PC-3 (cell line): ENCODE results near the gene TNFSF10. TPM values are rescaled to one million over a fixed set of nuclear protein-coding genes. Genes with fewer than 3 reads are reported as not detected.
A peak's percentile ranks its signal among the peaks of the same experiment; 100 is the strongest.

Experiments used
- ATAC-seq: fragments of 200-7000 bp; cut with Tn5 transposase; 2 replicates; pipeline ENCODE4 v1.9.1; 2020; ENCODE audit warnings: mild to moderate bottlenecking, moderate library complexity
- BruUV-seq: library from RNA; stranded (reverse); fragments of 400-500 nt; replicated peaks from 2 replicates; lab custom pipeline; 2021; lab: Mats Ljungman, UMichigan
- CTCF ChIA-PET: fragments of 300-600 bp; sonication (Branson Sonifier 250); formaldehyde crosslinking; loops from one replicate; lab custom pipeline; 2022; ENCODE audit warnings: antibody characterized with exemption; lab: Charles Lee
- POLR2A ChIA-PET: fragments of 300-600 bp; sonication (Branson Sonifier 250); formaldehyde crosslinking; loops from one replicate; lab custom pipeline; 2022; ENCODE audit warnings: antibody characterized with exemption; ENCODE audit not compliant: unreplicated experiment; lab: Charles Lee
- DNase-seq: peaks from one replicate; pipeline ENCODE4 v3.0.0-alpha.2; 2015
- H2AFZ ChIP-seq: fragments of 300-600 bp; sonication (generic); 2 replicates; pipeline ENCODE4 v1.6.0; 2016; ENCODE audit warnings: antibody characterized with exemption, low read length
- H3F3A ChIP-seq: fragments of 300-600 bp; sonication (generic); one replicate; pipeline ENCODE4 v1.6.0; 2017; ENCODE audit warnings: antibody characterized with exemption, low read length, control low read depth, mild to moderate bottlenecking; ENCODE audit not compliant: unreplicated experiment
- H3K27ac ChIP-seq: fragments of 300-600 bp; sonication (generic); 2 replicates; pipeline ENCODE4 v1.5.1; 2016; ENCODE audit warnings: mild to moderate bottlenecking, low read length
- H3K27me3 ChIP-seq: fragments of 300-600 bp; sonication (generic); 2 replicates; pipeline ENCODE4 v1.6.1; 2016; ENCODE audit warnings: low read length, mixed read lengths
- H3K36me3 ChIP-seq: fragments of 300-600 bp; sonication (generic); 2 replicates; pipeline ENCODE4 v1.6.1; 2016; ENCODE audit warnings: low read depth, mixed run types, low read length, mixed read lengths
- H3K4me1 ChIP-seq: fragments of 300-600 bp; sonication (generic); 2 replicates; pipeline ENCODE4 v1.5.1; 2016; ENCODE audit warnings: low read length; ENCODE audit not compliant: insufficient read depth
- H3K4me2 ChIP-seq: fragments of 300-600 bp; sonication (generic); 2 replicates; pipeline ENCODE4 v1.6.0; 2016; ENCODE audit warnings: low read length
- H3K4me3 ChIP-seq: fragments of 300-600 bp; sonication (generic); 2 replicates; pipeline ENCODE4 v1.5.1; 2016; ENCODE audit warnings: mild to moderate bottlenecking, low read length, mixed read lengths
- H3K79me2 ChIP-seq: fragments of 300-600 bp; sonication (generic); 2 replicates; pipeline ENCODE4 v1.6.1; 2017; ENCODE audit warnings: low read length, mixed read lengths
- H3K9ac ChIP-seq: fragments of 300-600 bp; sonication (generic); 2 replicates; pipeline ENCODE4 v1.6.0; 2016; ENCODE audit warnings: mild to moderate bottlenecking, low read length
- H3K9me2 ChIP-seq: fragments of 300-600 bp; sonication (generic); replicated peaks from 2 replicates; pipeline ENCODE4 v1.6.1; 2016; ENCODE audit warnings: mixed run types, low read length, mixed read lengths
- H3K9me3 ChIP-seq: fragments of 300-600 bp; sonication (generic); 2 replicates; pipeline ENCODE4 v1.6.1; 2016; ENCODE audit warnings: low read length, mixed read lengths
- H4K20me1 ChIP-seq: fragments of 300-600 bp; sonication (generic); 2 replicates; pipeline ENCODE4 v1.6.1; 2016; ENCODE audit warnings: low read length, mixed read lengths
- CTCF ChIP-seq: fragments of 300-600 bp; sonication (generic); conservative IDR thresholded peaks from 2 replicates; pipeline ENCODE4 v1.5.1; 2017; ENCODE audit warnings: antibody characterized with exemption, low read depth, mild to moderate bottlenecking, low read length
- EZH2 ChIP-seq: fragments of 300-600 bp; sonication (generic); IDR thresholded peaks from one replicate; pipeline ENCODE4 v1.6.1; 2017; ENCODE audit warnings: antibody characterized with exemption, mild to moderate bottlenecking, low read length; ENCODE audit not compliant: unreplicated experiment
- EZH2phosphoT487 ChIP-seq: fragments of 300-600 bp; sonication (generic); IDR thresholded peaks from 2 replicates; pipeline ENCODE4 v1.6.1; 2018; ENCODE audit warnings: mild to moderate bottlenecking, antibody characterized with exemption, low read length, borderline replicate concordance
- intact Hi-C: fragments of 100-400 bp; cut with micrococcal nuclease; formaldehyde crosslinking; loops from 2 replicates; pipeline ENCODE4 v1.9.0; 2023
- total RNA-seq: library from RNA; depleted of rRNA; stranded (reverse); fragments of >200 nt; gene quantifications from 2 replicates; pipeline ENCODE4 v1.2.3, GENCODE V29; 2014

TNFSF10 gene
- total RNA-seq, 1 experiment from 2014 or later: 0.58 TPM

- no TSS peak for BruUV-seq
- no peaks in the 10 kb centered on the region for H3F3A ChIP-seq
- H3K9me2 ChIP-seq: no peaks in the 10 kb centered on the region
- TF ChIP-seq EZH2 (no peak), EZH2phosphoT487 (no peak), CTCF (no peak)
- no peaks in the 10 kb centered on the region for H4K20me1 ChIP-seq
- no peaks in the 10 kb centered on the region for H3K9me3 ChIP-seq
- H3K4me1 ChIP-seq: peaks cover 8% of the 10 kb centered on the region
- ChIA-PET CTCF (no interaction called here), POLR2A (interaction anchor here (0.6 kb wide), 1 partner anchor 11 kb away, joined by 6 read pairs; no protein-coding TSS in a partner anchor)
- no peak for DNase-seq
- no peaks in the 10 kb centered on the region for H3K36me3 ChIP-seq
- intact Hi-C loops: no loop called here
- H3K79me2 ChIP-seq: no peaks in the 10 kb centered on the region
- H3K4me3 ChIP-seq: no peak overlapping the region
- no peak overlapping the region for H3K4me2 ChIP-seq
- no peak overlapping the region for H2AFZ ChIP-seq
- H3K27me3 ChIP-seq: no peaks in the 10 kb centered on the region
- no peak overlapping the region for H3K27ac ChIP-seq
- H3K9ac ChIP-seq: no peak overlapping the region
- no peak for ATAC-seq
These were observed 28.6 kb upstream of the TNFSF10 start for GRCh38 chr3:172551874-172552273.

- POLR2A ChIA-PET: no interaction called here
These were observed 27.2 kb upstream of the TNFSF10 start for GRCh38 chr3:172550347-172550943.

More at GRCh38 chr3:172550347-172550943, 27.2 kb upstream of the TNFSF10 start:
- Histone ChIP-seq H3K4me3 (no peak overlapping the region), H4K20me1 (no peaks in the 10 kb centered on the region), H3K9ac (no peak overlapping the region), H2AFZ (no peak overlapping the region), H3K4me2 (no peak overlapping the region), H3K27ac (no peak overlapping the region), H3K4me1 (peaks cover 20% of the 10 kb centered on the region), H3K9me2 (no peaks in the 10 kb centered on the region), H3K79me2 (no peaks in the 10 kb centered on the region), H3K27me3 (no peaks in the 10 kb centered on the region), H3F3A (no peaks in the 10 kb centered on the region), H3K9me3 (no peaks in the 10 kb centered on the region), H3K36me3 (no peaks in the 10 kb centered on the region)
- no TSS peak for BruUV-seq
- CTCF ChIA-PET: interaction anchor here (0.6 kb wide), 1 partner anchor 33 kb away, joined by 3 read pairs; no protein-coding TSS in a partner anchor
- intact Hi-C loops: no loop called here
- ATAC-seq (peak; percentile 87), DNase-seq (peak; percentile 80)
- TF ChIP-seq EZH2 (no peak), CTCF (no peak), EZH2phosphoT487 (no peak)
